Measurements from ENCODE around the gene NPAS3. TPM values are rescaled to one million over a fixed set of nuclear protein-coding genes. Genes with fewer than 3 reads are reported as not detected.

NPAS3 gene
- total and polyA plus RNA-seq, 4 donors: 0.07 to 0.09 (median 0.08) TPM; not detected in 1

DNA sequence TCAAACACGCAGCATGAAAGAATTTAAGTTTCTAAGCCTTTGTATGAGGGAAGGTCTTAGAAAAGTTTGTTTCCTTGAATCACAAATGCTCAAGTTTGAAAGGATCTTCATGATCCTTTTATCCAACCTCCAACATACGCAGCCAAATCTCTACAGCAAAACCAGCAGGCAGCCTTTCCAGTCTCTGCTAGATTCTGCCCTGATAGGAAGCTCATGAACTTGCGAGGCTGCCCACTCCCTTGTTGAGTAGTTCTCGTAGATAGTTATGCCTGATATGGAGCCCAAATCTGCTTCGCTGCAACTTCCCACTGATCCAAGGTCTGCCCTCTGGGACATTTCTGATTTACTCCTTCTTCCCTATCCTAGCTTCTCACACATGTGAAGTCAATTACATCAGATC is 739.3 kb downstream of the NPAS3 start:
- H3K27me3 ChIP-seq (ENCODE audit: control insufficient read depth in 4 of 4, insufficient read depth in 4 of 4, low read length in 3 of 4): peaks cover 0 to 3% (median 0%) of the 10 kb centered on the region in 4 donors
- H3K9me3 ChIP-seq (ENCODE audit: control insufficient read depth in 4 of 4, low read length in 3 of 4): no peaks in the 10 kb centered on the region
- no peaks in the 10 kb centered on the region for H3K36me3 ChIP-seq (ENCODE audit: control insufficient read depth in 4 of 4, insufficient read depth in 3 of 4, low read depth in 1 of 4, low read length in 3 of 4)
- DNase-seq (ENCODE audit: low spot score): no peak
- 83% methylated on average over 5 of the region's 5 CpGs for WGBS
- no peak overlapping the region for H3K4me3 ChIP-seq (ENCODE audit: low read depth in 1 of 3, low read length in 3 of 3)
- H3K4me1 ChIP-seq (ENCODE audit: control insufficient read depth in 4 of 4, insufficient read depth in 4 of 4, low read length in 3 of 4): peaks cover 0 to 1% (median 0%) of the 10 kb centered on the region in 4 donors
- no peak overlapping the region for H3K9ac ChIP-seq (ENCODE audit: low read depth in 1 of 2, low read length in 2 of 2)
- no peak overlapping the region for H3K27ac ChIP-seq (ENCODE audit: low read depth in 1 of 2, low read length in 2 of 2)
- TF ChIP-seq ZBTB33 (IDR thresholded peaks at IDR 0.05): no peak

GRCh38 chr14:33679025-33679424 is 740.3 kb downstream of the NPAS3 start:
- no peak for TF ChIP-seq ZBTB33 (IDR thresholded peaks at IDR 0.05)
- Histone ChIP-seq H3K4me1 (ENCODE audit: control insufficient read depth in 4 of 4, insufficient read depth in 4 of 4, low read length in 3 of 4) (peaks cover 0 to 1% (median 0%) of the 10 kb centered on the region in 4 donors), H3K4me3 (ENCODE audit: low read depth in 1 of 3, low read length in 3 of 3) (no peak overlapping the region), H3K9me3 (ENCODE audit: control insufficient read depth in 4 of 4, low read length in 3 of 4) (no peaks in the 10 kb centered on the region), H3K9ac (ENCODE audit: low read depth in 1 of 2, low read length in 2 of 2) (no peak overlapping the region), H3K27me3 (ENCODE audit: control insufficient read depth in 4 of 4, insufficient read depth in 4 of 4, low read length in 3 of 4) (peaks cover 0 to 3% (median 0%) of the 10 kb centered on the region in 4 donors), H3K36me3 (ENCODE audit: control insufficient read depth in 4 of 4, insufficient read depth in 3 of 4, low read depth in 1 of 4, low read length in 3 of 4) (no peaks in the 10 kb centered on the region), H3K27ac (ENCODE audit: low read depth in 1 of 2, low read length in 2 of 2) (no peak overlapping the region)
- 70% methylated on average over 2 of the region's 2 CpGs for WGBS
- DNase-seq (ENCODE audit: low spot score): no peak

DNA sequence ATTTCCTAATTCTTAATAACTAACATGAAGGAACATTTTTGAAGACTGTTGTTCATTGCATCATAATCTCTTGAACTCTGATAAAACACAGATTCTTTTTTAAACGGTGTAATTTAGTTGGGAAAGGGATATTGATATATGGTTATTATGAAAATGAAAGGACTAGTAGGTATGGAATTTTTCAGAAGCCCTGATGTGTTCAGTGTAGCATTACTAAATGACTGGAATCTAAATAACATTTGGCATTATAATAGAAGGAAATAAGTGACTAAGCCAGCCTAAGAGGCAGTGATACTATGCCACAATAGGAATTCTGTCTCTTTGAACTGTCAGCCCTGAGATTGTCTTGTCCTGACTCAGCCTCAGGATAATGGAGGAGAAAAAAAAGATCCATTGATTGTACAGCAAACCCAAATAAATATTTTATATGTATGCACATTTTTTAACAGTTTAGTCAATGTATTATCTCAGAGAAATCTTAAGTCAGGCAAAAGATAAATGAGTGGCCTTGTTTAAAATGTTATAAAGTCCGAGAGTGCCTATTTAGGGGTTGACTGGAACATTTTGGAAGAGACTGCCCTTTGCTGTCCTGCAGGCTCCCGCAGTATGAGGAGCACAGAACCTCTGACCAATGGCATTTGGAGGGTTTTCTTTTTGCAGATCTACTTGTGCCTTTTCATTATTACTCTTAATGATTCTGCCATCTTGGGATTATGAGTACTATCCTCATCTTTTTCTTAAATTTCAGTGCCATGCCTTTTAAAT is 741.0 kb downstream of the NPAS3 start:
- no peak overlapping the region for H3K9ac ChIP-seq (ENCODE audit: low read depth in 1 of 2, low read length in 2 of 2)
- H3K27ac ChIP-seq (ENCODE audit: low read depth in 1 of 2, low read length in 2 of 2): no peak overlapping the region
- no peak for DNase-seq (ENCODE audit: low spot score)
- TF ChIP-seq ZBTB33 (IDR thresholded peaks at IDR 0.05) (no peak), RAD21 (IDR thresholded peaks at IDR 0.05) (no peak), RXRA (IDR thresholded peaks at IDR 0.05) (no peak), FOXA1 (IDR thresholded peaks at IDR 0.05) (no peak), GABPA (IDR thresholded peaks at IDR 0.05 in 1 of 2, conservative IDR thresholded peaks at IDR 0.05 in 1 of 2) (no peak), JUND (IDR thresholded peaks at IDR 0.05) (no peak), NR2F2 (IDR thresholded peaks at IDR 0.05) (no peak), HNF4A (conservative IDR thresholded peaks at IDR 0.05) (no peak)
- peaks cover 0 to 3% (median 0%) of the 10 kb centered on the region in 4 donors for H3K27me3 ChIP-seq (ENCODE audit: control insufficient read depth in 4 of 4, insufficient read depth in 4 of 4, low read length in 3 of 4)
- H3K4me3 ChIP-seq (ENCODE audit: low read depth in 1 of 3, low read length in 3 of 3): no peak overlapping the region
- 74% methylated on average over 3 of the region's 3 CpGs for WGBS
- peaks cover 0 to 1% (median 0%) of the 10 kb centered on the region in 4 donors for H3K4me1 ChIP-seq (ENCODE audit: control insufficient read depth in 4 of 4, insufficient read depth in 4 of 4, low read length in 3 of 4)
- no peaks in the 10 kb centered on the region for H3K9me3 ChIP-seq (ENCODE audit: control insufficient read depth in 4 of 4, low read length in 3 of 4)
- H3K36me3 ChIP-seq (ENCODE audit: control insufficient read depth in 4 of 4, insufficient read depth in 3 of 4, low read depth in 1 of 4, low read length in 3 of 4): no peaks in the 10 kb centered on the region

All from liver (tissue), 9 donors.